D341Med (cell line): Measurements from ENCODE around the gene NEDD4.
"Not testable (repeated sequence)": the region's sequence is repeated elsewhere in the genome, so short reads cannot be mapped to it uniquely, and the experiment has no call there.

Experiments
- DNase-seq: peaks from one replicate; pipeline ENCODE4 v3.0.0; 2012; ENCODE audit warnings: low spot score

NEDD4 gene

GRCh38 chr15:55993111-55993803 lies at the start of gene NEDD4:
TSS of gene NEDD4 (minus strand) at chr15:55993612. CDS start at chr15:55993555, 57 bp downstream.
- peak; percentile 94 for DNase-seq

- no peak for DNase-seq
Observed at GRCh38 chr15:56042498-56042897, 49.1 kb upstream of the NEDD4 start.

- no peak for DNase-seq
Observed at GRCh38 chr15:56042031-56042430, 48.6 kb upstream of the NEDD4 start.

GRCh38 chr15:56040081-56041035 lies 46.9 kb upstream of the NEDD4 start:
- no peak for DNase-seq

GRCh38 chr15:56038707-56039106 lies 45.3 kb upstream of the NEDD4 start:
- no peak for DNase-seq

- DNase-seq: no peak
Observed at GRCh38 chr15:56038015-56038414, 44.6 kb upstream of the NEDD4 start.

GRCh38 chr15:56036546-56037067 lies 43.2 kb upstream of the NEDD4 start:
- no peak for DNase-seq

GRCh38 chr15:56035166-56035565 lies 41.8 kb upstream of the NEDD4 start:
- no peak for DNase-seq

- DNase-seq: no peak
Observed at GRCh38 chr15:56034514-56034913, 41.1 kb upstream of the NEDD4 start.

- DNase-seq: no peak
Observed at GRCh38 chr15:56032373-56032772, 39.0 kb upstream of the NEDD4 start.

GRCh38 chr15:56031836-56032235 lies 38.4 kb upstream of the NEDD4 start:
- DNase-seq: no peak

GRCh38 chr15:56031402-56031801 lies 38.0 kb upstream of the NEDD4 start:
- no peak for DNase-seq

GRCh38 chr15:56028430-56028829 lies 35.0 kb upstream of the NEDD4 start:
- no peak for DNase-seq

- not testable (repeated sequence) for DNase-seq
Observed at GRCh38 chr15:56023160-56023559, 29.7 kb upstream of the NEDD4 start.

GRCh38 chr15:56019819-56020486 lies 26.5 kb upstream of the NEDD4 start:
- DNase-seq: no peak

- DNase-seq: no peak
Observed at GRCh38 chr15:56019060-56019793, 25.8 kb upstream of the NEDD4 start.

- DNase-seq: no peak
Observed at GRCh38 chr15:56017920-56018319, 24.5 kb upstream of the NEDD4 start.

GRCh38 chr15:56017511-56017910 lies 24.1 kb upstream of the NEDD4 start:
- DNase-seq: no peak

GRCh38 chr15:56016281-56016680 lies 22.9 kb upstream of the NEDD4 start:
- no peak for DNase-seq

- DNase-seq: no peak
Observed at GRCh38 chr15:56014677-56015076, 21.3 kb upstream of the NEDD4 start.

GRCh38 chr15:56007053-56007452 lies 13.6 kb upstream of the NEDD4 start:
- not testable (repeated sequence) for DNase-seq

GRCh38 chr15:56006371-56006770 lies 13.0 kb upstream of the NEDD4 start:
- not testable (repeated sequence) for DNase-seq
